HCT116 (cell line): ENCODE measurements around the gene EML1. TPM values are rescaled to one million over a fixed set of nuclear protein-coding genes. Genes with fewer than 3 reads are reported as not detected.

ENCODE experiments used
- total RNA-seq: library from RNA; stranded (reverse); gene quantifications from one replicate; pipeline ENCODE4 v1.2.1, GENCODE V29; 2021; ENCODE audit not compliant: unreplicated experiment

EML1 gene
- total RNA-seq, 1 experiment from 2014 or later, result 7.4 TPM

Other genes with a start within 250 kb of the EML1 start
- gene CCDC85C, start 189.2 kb upstream of the EML1 start, total RNA-seq, result 42.3 TPM
- not detected for gene HHIPL1, start 148.3 kb upstream of the EML1 start, total RNA-seq
- 0.76 TPM for gene CYP46A1, start 109.1 kb upstream of the EML1 start, total RNA-seq